ENCODE data around the gene C1orf74.

The C1orf74 gene

GRCh38 chr1:209791920-209792319 is 7.6 kb upstream of the C1orf74 start:
- H3K4me1 Mint-ChIP-seq: peaks cover 22% of the 10 kb centered on the region
- no peaks in the 10 kb centered on the region for H3K9me3 Mint-ChIP-seq
- TF ChIP-seq, protein P1, sequence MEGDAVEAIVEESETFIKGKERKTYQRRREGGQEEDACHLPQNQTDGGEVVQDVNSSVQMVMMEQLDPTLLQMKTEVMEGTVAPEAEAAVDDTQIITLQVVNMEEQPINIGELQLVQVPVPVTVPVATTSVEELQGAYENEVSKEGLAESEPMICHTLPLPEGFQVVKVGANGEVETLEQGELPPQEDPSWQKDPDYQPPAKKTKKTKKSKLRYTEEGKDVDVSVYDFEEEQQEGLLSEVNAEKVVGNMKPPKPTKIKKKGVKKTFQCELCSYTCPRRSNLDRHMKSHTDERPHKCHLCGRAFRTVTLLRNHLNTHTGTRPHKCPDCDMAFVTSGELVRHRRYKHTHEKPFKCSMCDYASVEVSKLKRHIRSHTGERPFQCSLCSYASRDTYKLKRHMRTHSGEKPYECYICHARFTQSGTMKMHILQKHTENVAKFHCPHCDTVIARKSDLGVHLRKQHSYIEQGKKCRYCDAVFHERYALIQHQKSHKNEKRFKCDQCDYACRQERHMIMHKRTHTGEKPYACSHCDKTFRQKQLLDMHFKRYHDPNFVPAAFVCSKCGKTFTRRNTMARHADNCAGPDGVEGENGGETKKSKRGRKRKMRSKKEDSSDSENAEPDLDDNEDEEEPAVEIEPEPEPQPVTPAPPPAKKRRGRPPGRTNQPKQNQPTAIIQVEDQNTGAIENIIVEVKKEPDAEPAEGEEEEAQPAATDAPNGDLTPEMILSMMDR (IDR thresholded peaks at IDR 0.05; ENCODE audit: unreplicated experiment in 3 of 3): no peak

DNA sequence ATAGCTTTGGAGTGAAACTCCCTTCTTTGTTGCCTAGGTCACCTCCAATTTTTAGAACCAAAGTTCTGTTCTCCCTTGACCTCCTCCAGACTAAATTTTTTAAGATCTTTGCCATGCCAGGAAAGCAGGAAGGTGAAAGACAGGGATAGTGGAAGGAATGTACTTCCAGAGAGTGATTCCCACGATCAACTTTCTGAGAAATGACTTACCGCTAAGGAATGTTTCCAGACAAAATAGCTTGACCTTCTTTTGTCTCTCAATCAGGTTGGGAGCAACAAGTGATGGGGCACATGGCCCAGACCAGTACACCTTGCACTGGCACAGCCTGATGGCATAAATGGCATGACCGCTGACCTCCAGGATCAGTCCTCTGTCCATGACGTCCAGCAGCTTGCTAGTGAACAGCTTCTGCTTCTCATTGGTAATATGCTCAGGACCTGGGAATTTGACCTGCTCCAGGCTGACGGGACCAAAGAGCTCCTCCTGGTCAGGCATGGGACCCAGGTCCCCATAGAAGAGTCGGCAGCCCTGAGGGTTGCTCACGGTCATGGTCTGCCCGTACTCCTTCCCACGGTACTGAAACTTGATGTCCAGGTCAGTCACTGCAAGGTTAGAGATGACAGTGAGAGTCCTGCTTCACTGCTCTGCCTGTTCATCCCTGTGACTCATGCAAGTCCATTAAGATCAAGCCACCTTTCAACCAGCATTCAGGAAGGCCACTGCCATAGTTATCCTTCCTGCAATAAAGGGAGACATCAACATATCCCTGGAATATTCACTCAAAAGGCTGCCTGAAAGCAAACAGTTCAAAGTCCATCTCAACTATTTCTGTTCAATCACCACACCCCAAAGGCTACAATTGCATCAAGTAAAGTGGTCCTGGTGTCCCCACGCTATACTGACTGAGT is 6.2 kb upstream of the C1orf74 start:
- Mint-ChIP-seq H3K36me3 (ENCODE audit: low read depth) (peaks cover 20% of the 10 kb centered on the region), H3K4me3 (no peak overlapping the region)
- TF ChIP-seq, protein P1 (IDR thresholded peaks at IDR 0.05; ENCODE audit: unreplicated experiment in 3 of 3): no peak

More at GRCh38 chr1:209791920-209792319, 7.6 kb upstream of the C1orf74 start:
- Mint-ChIP-seq H3K36me3 (ENCODE audit: low read depth) (peaks cover 18% of the 10 kb centered on the region), H3K4me3 (no peak overlapping the region), H3K27ac (no peak overlapping the region), H3K27me3 (ENCODE audit: low read depth) (peaks cover 88% of the 10 kb centered on the region)

GRCh38 chr1:209789245-209789644 is 4.9 kb upstream of the C1orf74 start:
- Mint-ChIP-seq H3K36me3 (ENCODE audit: low read depth) (peaks cover 25% of the 10 kb centered on the region), H3K4me3 (no peak overlapping the region), H3K27me3 (ENCODE audit: low read depth) (peaks cover 92% of the 10 kb centered on the region), H3K4me1 (peaks cover 14% of the 10 kb centered on the region), H3K27ac (no peak overlapping the region), H3K9me3 (no peaks in the 10 kb centered on the region)
- TF ChIP-seq, protein P1 (IDR thresholded peaks at IDR 0.05; ENCODE audit: unreplicated experiment in 3 of 3): no peak

More for the DNA sequence above, 6.2 kb upstream of the C1orf74 start:
- Mint-ChIP-seq H3K27me3 (ENCODE audit: low read depth) (peaks cover 95% of the 10 kb centered on the region), H3K27ac (no peak overlapping the region), H3K9me3 (no peaks in the 10 kb centered on the region), H3K4me1 (peaks cover 13% of the 10 kb centered on the region)

GRCh38 chr1:209787551-209787950 is 3.2 kb upstream of the C1orf74 start:
- no peaks in the 10 kb centered on the region for H3K9me3 Mint-ChIP-seq
- H3K27me3 Mint-ChIP-seq (ENCODE audit: low read depth): peaks cover 79% of the 10 kb centered on the region
- peaks cover 18% of the 10 kb centered on the region for H3K36me3 Mint-ChIP-seq (ENCODE audit: low read depth)
- TF ChIP-seq, protein P1 (IDR thresholded peaks at IDR 0.05; ENCODE audit: unreplicated experiment in 3 of 3): no peak
- H3K4me1 Mint-ChIP-seq: peaks cover 30% of the 10 kb centered on the region
- peak overlapping the region in 2 of 3 experiments; percentile 13 to 67 for H3K27ac Mint-ChIP-seq
- peak overlapping the region in 1 of 3 experiments; percentile 17 for H3K4me3 Mint-ChIP-seq

- Mint-ChIP-seq H3K36me3 (ENCODE audit: low read depth) (peaks cover 21% of the 10 kb centered on the region), H3K9me3 (no peaks in the 10 kb centered on the region), H3K4me3 (no peak overlapping the region), H3K4me1 (peaks cover 31% of the 10 kb centered on the region), H3K27ac (peak overlapping the region in 1 of 3 experiments; percentile 47), H3K27me3 (ENCODE audit: low read depth) (peaks cover 65% of the 10 kb centered on the region)
- TF ChIP-seq, protein P1 (IDR thresholded peaks at IDR 0.05; ENCODE audit: unreplicated experiment in 3 of 3): no peak
These were observed 1.8 kb upstream of the C1orf74 start for GRCh38 chr1:209786146-209786545.
